Measurements from ENCODE around the gene ZNF329. TPM values are rescaled to one million over a fixed set of nuclear protein-coding genes. Genes with fewer than 3 reads are reported as not detected.

ZNF329 gene
- total and polyA plus RNA-seq, 2 of the 8 experiments (the other 6 are each of a cell fraction or from before 2014, with no cell fraction given), result 5.8 to 11.2 TPM

GRCh38 chr19:58166268-58166667 is 15.7 kb upstream of the ZNF329 start:
- no peak overlapping the region for H3K27ac ChIP-seq (ENCODE audit: low read depth, low read length)

More at GRCh38 chr19:58166268-58166667, 15.7 kb upstream of the ZNF329 start:
- Histone ChIP-seq H4K8ac (ENCODE audit: extremely low read depth, insufficient read depth, low read length) (no peak overlapping the region), H2AK5ac (ENCODE audit: low read depth, low read length) (no peak overlapping the region), H2BK15ac (ENCODE audit: low read length) (no peak overlapping the region), H3K4ac (replicated peaks; ENCODE audit: insufficient read length, low read depth, low read length) (no peak overlapping the region), H3K4me2 (ENCODE audit: insufficient read depth in 1 of 2, low read depth in 2 of 2, low read length in 2 of 2) (no peak overlapping the region), H3K79me2 (ENCODE audit: control insufficient read depth in 1 of 2, insufficient read depth in 2 of 2, low read length in 2 of 2) (no peaks in the 10 kb centered on the region), H3K23ac (ENCODE audit: insufficient read length) (no peak overlapping the region), H4K5ac (ENCODE audit: insufficient read length, low read depth, low read length) (no peak overlapping the region), H2BK120ac (replicated peaks; ENCODE audit: low read depth, low read length) (no peak overlapping the region), H2BK5ac (ENCODE audit: low read depth, low read length) (no peak overlapping the region), H3K56ac (replicated peaks; ENCODE audit: insufficient read length, low read depth, low read length) (no peak overlapping the region), H3K9me3 (ENCODE audit: insufficient read depth in 2 of 2, low read depth in 1 of 2, low read length in 1 of 2) (peaks cover 60 to 80% of the 10 kb centered on the region in 2 experiments), H2BK20ac (ENCODE audit: low read length) (no peak overlapping the region), H3K36me3 (ENCODE audit: control insufficient read depth in 2 of 4, insufficient read depth in 4 of 4, low read length in 3 of 4) (no peaks in the 10 kb centered on the region), H3K79me1 (ENCODE audit: low read depth, low read length) (no peaks in the 10 kb centered on the region), H2BK12ac (ENCODE audit: low read depth, low read length) (no peak overlapping the region), H4K91ac (replicated peaks; ENCODE audit: insufficient read length, low read length) (no peak overlapping the region), H2AFZ (ENCODE audit: low read length) (no peak overlapping the region), H3K4me3 (ENCODE audit: extremely low read depth in 1 of 4, insufficient read depth in 2 of 4, low read depth in 3 of 4, low read length in 4 of 4) (no peak overlapping the region), H3K9ac (replicated peaks in 1 of 4; ENCODE audit: extremely low read depth in 1 of 4, low read depth in 3 of 4, low read length in 3 of 4) (no peak overlapping the region), H4K20me1 (replicated peaks in 1 of 2; ENCODE audit: control insufficient read depth in 1 of 2, insufficient read depth in 2 of 2, low read length in 2 of 2) (no peaks in the 10 kb centered on the region), H3K4me1 (replicated peaks in 1 of 4; ENCODE audit: control insufficient read depth in 3 of 4, insufficient read depth in 4 of 4, low read length in 3 of 4) (no peaks in the 10 kb centered on the region), H3K23me2 (ENCODE audit: low read depth, low read length) (no peaks in the 10 kb centered on the region), H3K18ac (ENCODE audit: extremely low read depth, low read length) (no peak overlapping the region), H3K14ac (ENCODE audit: insufficient read length) (no peak overlapping the region), H3K27me3 (replicated peaks in 1 of 4; ENCODE audit: control insufficient read depth in 3 of 4, extremely low read depth in 1 of 4, insufficient read depth in 3 of 4, low read length in 3 of 4) (no peaks in the 10 kb centered on the region)
- TF ChIP-seq ZNF274 (IDR thresholded peaks at IDR 0.05; ENCODE audit: borderline replicate concordance, extremely low read depth, low read length), result peak; percentile 82; the same call in 1 of the 2 replicates
- no peak for TF ChIP-seq GTF2F1 (IDR thresholded peaks at IDR 0.05; ENCODE audit: borderline replicate concordance, low read depth, low read length)
- no peak for TF ChIP-seq TAF7 (optimal IDR thresholded peaks at IDR 0.05; ENCODE audit: borderline replicate concordance, low read depth, low read length)
- no peak for TF ChIP-seq JUN (IDR thresholded peaks at IDR 0.05; ENCODE audit: low read depth, low read length)
- no peak for FAIRE-seq
- WGBS, 2 experiments (ENCODE audit: extremely low coverage in 1 of 2, insufficient coverage in 1 of 2, insufficient read length in 1 of 2, insufficient replicate concordance in 2 of 2, low coverage in 1 of 2, low lambda C conversion rate in 2 of 2, missing lambda C conversion rate in 1 of 2), result 82% methylated on average over 1 of the region's 1 CpG; no CpG with 5 or more reads in 1 of the 2 experiments
- POLR2A ChIA-PET (ENCODE audit: partially characterized antibody), result interaction anchor here (1.4 kb wide), 1 partner anchor 17 kb away, joined by 4 read pairs; the partner anchor contains the start of gene ZNF274
- CTCF ChIA-PET (ENCODE audit: partially characterized antibody), result interaction anchor here (1.3 kb wide), 1 partner anchor 13 kb away, joined by 4 read pairs; no protein-coding TSS in a partner anchor
- DNase-seq (ENCODE audit: low read depth in 1 of 2, low spot score in 2 of 2), result no peak
